H1 (cell line): ENCODE measurements around the gene FAM131A. TPM values are rescaled to one million over a fixed set of nuclear protein-coding genes. Genes with fewer than 3 reads are reported as not detected.
A peak's percentile ranks its signal among the peaks of the same experiment; 100 is the strongest.

Source experiments
- CTCF ChIA-PET: fragments of 300-600 bp; sonication (Branson Sonifier 250); formaldehyde crosslinking; loops from one replicate; lab custom pipeline; 2021; ENCODE audit not compliant: partially characterized antibody; lab: Charles Lee
- POLR2A ChIA-PET: fragments of 300-600 bp; sonication (Branson Sonifier 250); formaldehyde crosslinking; loops from one replicate; lab custom pipeline; 2021; ENCODE audit warnings: inconsistent platforms; ENCODE audit not compliant: partially characterized antibody; lab: Charles Lee
- DNase-seq, 2 experiments: peaks; one replicate each; pipeline versions ENCODE4 v3.0.0 to v3.0.0-alpha.2; 2010 to 2022; ENCODE audit warnings: low spot score in 2 of 2, low read depth in 1 of 2, mixed read lengths in 1 of 2
- FAIRE-seq: peaks from 2 replicates; lab custom pipeline; 2011; peaks lifted over from hg19 to GRCh38; lab: Jason Lieb, UNC
- H2AFZ ChIP-seq: 2 replicates; pipeline ENCODE4 v1.8.1; 2012; ENCODE audit warnings: low read length, inconsistent platforms
- H2AK5ac ChIP-seq: 2 replicates; pipeline ENCODE4 v1.6.1; 2013; ENCODE audit warnings: low read depth, low read length
- H2BK120ac ChIP-seq: replicated peaks from 2 replicates; pipeline ENCODE3; 2013; ENCODE audit warnings: low read depth, low read length, inconsistent platforms
- H2BK12ac ChIP-seq: 2 replicates; pipeline ENCODE4 v1.6.1; 2013; ENCODE audit warnings: low read depth, low read length
- H2BK15ac ChIP-seq: 2 replicates; pipeline ENCODE4 v1.6.1; 2013; ENCODE audit warnings: low read length
- H2BK20ac ChIP-seq: 2 replicates; pipeline ENCODE4 v1.6.1; 2013; ENCODE audit warnings: low read length
- H2BK5ac ChIP-seq: 2 replicates; pipeline ENCODE4 v1.6.1; 2013; ENCODE audit warnings: low read depth, low read length
- H3K14ac ChIP-seq: 2 replicates; pipeline ENCODE4 v1.6.1; 2013; ENCODE audit warnings: inconsistent platforms; ENCODE audit not compliant: insufficient read length
- H3K18ac ChIP-seq: 2 replicates; pipeline ENCODE4 v1.6.1; 2013; ENCODE audit warnings: low read length; ENCODE audit errors: extremely low read depth
- H3K23ac ChIP-seq: 2 replicates; pipeline ENCODE4 v1.6.1; 2013; ENCODE audit warnings: inconsistent platforms; ENCODE audit not compliant: insufficient read length
- H3K23me2 ChIP-seq: 2 replicates; pipeline ENCODE4 v1.6.1; 2013; ENCODE audit warnings: low read depth, low read length
- H3K27ac ChIP-seq: 2 replicates; pipeline ENCODE4 v1.6.1; 2011; ENCODE audit warnings: low read depth, low read length, inconsistent platforms
- H3K27me3 ChIP-seq, 4 experiments: replicated peaks in 1 of 4; 1 replicate in 1 of 4; 2 replicates in 3 of 4; pipeline versions ENCODE4 v1.6.1 to v1.8.1; 2011 to 2013; ENCODE audit warnings: low read length in 3 of 4, mild to moderate bottlenecking in 3 of 4, inconsistent platforms in 2 of 4, mixed read lengths in 2 of 4, moderate library complexity in 1 of 4; ENCODE audit not compliant: control insufficient read depth in 3 of 4, insufficient read depth in 3 of 4; ENCODE audit errors: extremely low read depth in 1 of 4
- H3K36me3 ChIP-seq, 4 experiments: 2 replicates each; pipeline versions ENCODE4 v1.6.1 to v1.8.1; 2011 to 2013; ENCODE audit warnings: mild to moderate bottlenecking in 4 of 4, low read length in 3 of 4, moderate library complexity in 2 of 4, control low read depth in 1 of 4, inconsistent platforms in 1 of 4; ENCODE audit not compliant: insufficient read depth in 4 of 4, control insufficient read depth in 2 of 4
- H3K4ac ChIP-seq: replicated peaks from 2 replicates; pipeline ENCODE3; 2013; ENCODE audit warnings: low read length, low read depth, mixed read lengths, inconsistent platforms; ENCODE audit not compliant: insufficient read length
- H3K4me1 ChIP-seq, 4 experiments: replicated peaks in 1 of 4; 1 replicate in 1 of 4; 2 replicates in 3 of 4; pipeline versions ENCODE4 v1.6.1 to v1.8.1; 2011 to 2013; ENCODE audit warnings: low read length in 3 of 4, inconsistent platforms in 2 of 4, mixed read lengths in 1 of 4; ENCODE audit not compliant: insufficient read depth in 4 of 4, control insufficient read depth in 3 of 4
- H3K4me2 ChIP-seq, 2 experiments: 2 replicates each; pipeline versions ENCODE4 v1.6.1 to v1.8.1; 2011 to 2013; ENCODE audit warnings: low read depth in 2 of 2, low read length in 2 of 2, control low read depth in 1 of 2, inconsistent platforms in 1 of 2, mild to moderate bottlenecking in 1 of 2; ENCODE audit not compliant: insufficient read depth in 1 of 2
- H3K4me3 ChIP-seq, 4 experiments: fragments of 200-600, 300-600 bp in 1 of 4; sonication (generic), shearing (Covaris generic), sonication (Bioruptor Twin) in 1 of 4; 2 replicates each; pipeline versions ENCODE4 v1.5.1 to v1.8.1; 2011 to 2016; ENCODE audit warnings: low read length in 4 of 4, low read depth in 3 of 4, control low read depth in 2 of 4, inconsistent platforms in 2 of 4, mild to moderate bottlenecking in 2 of 4, mixed read lengths in 1 of 4, moderate library complexity in 1 of 4; ENCODE audit not compliant: insufficient read depth in 2 of 4; ENCODE audit errors: extremely low read depth in 1 of 4
- H3K56ac ChIP-seq: replicated peaks from 2 replicates; pipeline ENCODE3; 2013; ENCODE audit warnings: low read depth, mild to moderate bottlenecking, mixed read lengths, low read length, inconsistent platforms; ENCODE audit not compliant: insufficient read length
- H3K79me1 ChIP-seq: 2 replicates; pipeline ENCODE4 v1.6.1; 2013; ENCODE audit warnings: low read depth, low read length, control low read depth
- H3K79me2 ChIP-seq, 2 experiments: 2 replicates each; pipeline versions ENCODE4 v1.6.1 to v1.8.1; 2012 to 2013; ENCODE audit warnings: low read length in 2 of 2, mild to moderate bottlenecking in 2 of 2, inconsistent platforms in 1 of 2; ENCODE audit not compliant: insufficient read depth in 2 of 2, control insufficient read depth in 1 of 2
- H3K9ac ChIP-seq, 4 experiments: replicated peaks in 1 of 4; 1 replicate in 1 of 4; 2 replicates in 3 of 4; pipeline versions ENCODE4 v1.6.1 to v1.8.1; 2011 to 2013; ENCODE audit warnings: low read depth in 3 of 4, low read length in 3 of 4, control low read depth in 2 of 4, mild to moderate bottlenecking in 2 of 4, moderate library complexity in 2 of 4, inconsistent platforms in 1 of 4; ENCODE audit errors: extremely low read depth in 1 of 4
- H3K9me3 ChIP-seq, 2 experiments: 2 replicates each; pipeline versions ENCODE4 v1.6.1 to v1.8.1; 2012 to 2013; ENCODE audit warnings: mild to moderate bottlenecking in 2 of 2, moderate library complexity in 2 of 2, control low read depth in 1 of 2, inconsistent platforms in 1 of 2, low read depth in 1 of 2, low read length in 1 of 2, mixed read lengths in 1 of 2; ENCODE audit not compliant: insufficient read depth in 2 of 2
- H4K20me1 ChIP-seq, 2 experiments: replicated peaks in 1 of 2; 2 replicates each; pipeline versions ENCODE3 to v1.8.1; 2011 to 2013; ENCODE audit warnings: inconsistent platforms in 2 of 2, low read length in 2 of 2, mild to moderate bottlenecking in 1 of 2; ENCODE audit not compliant: insufficient read depth in 2 of 2, control insufficient read depth in 1 of 2
- H4K5ac ChIP-seq: 2 replicates; pipeline ENCODE4 v1.6.1; 2013; ENCODE audit warnings: low read length, low read depth, mixed read lengths, inconsistent platforms; ENCODE audit not compliant: insufficient read length
- H4K8ac ChIP-seq: 2 replicates; pipeline ENCODE4 v1.8.0; 2013; ENCODE audit warnings: mild to moderate bottlenecking, moderate library complexity, low read length, inconsistent platforms; ENCODE audit not compliant: insufficient read depth; ENCODE audit errors: extremely low read depth
- H4K91ac ChIP-seq: replicated peaks from 2 replicates; pipeline ENCODE3; 2013; ENCODE audit warnings: low read length, mixed read lengths, inconsistent platforms; ENCODE audit not compliant: insufficient read length
- POLR2A ChIP-seq, 2 experiments: IDR thresholded peaks; 1 replicate in 1 of 2; 2 replicates in 1 of 2; pipeline ENCODE4 v1.6.1; 2011; ENCODE audit warnings: low read depth in 2 of 2, low read length in 2 of 2, mild to moderate bottlenecking in 2 of 2; ENCODE audit errors: control extremely low read depth in 1 of 2
- POLR2AphosphoS5 ChIP-seq: IDR thresholded peaks from 2 replicates; pipeline ENCODE4 v1.6.1; 2011; ENCODE audit warnings: low read depth, low read length
- ZNF274 ChIP-seq: IDR thresholded peaks from 2 replicates; pipeline ENCODE4 v1.7.0; 2012; ENCODE audit warnings: low read length, borderline replicate concordance; ENCODE audit errors: extremely low read depth
- WGBS, 2 experiments: shearing (Covaris generic) in 1 of 2; methylation state at CpG; one replicate each; pipeline versions ENCODE4 v1.1.6 to v1.1.7; 2013 to 2015; ENCODE audit warnings: low lambda C conversion rate in 2 of 2, mixed read lengths in 2 of 2, inconsistent platforms in 1 of 2, low coverage in 1 of 2, missing lambda C conversion rate in 1 of 2; ENCODE audit not compliant: insufficient replicate concordance in 2 of 2, insufficient coverage in 1 of 2, insufficient read length in 1 of 2; ENCODE audit errors: extremely low coverage in 1 of 2, missing lambda C conversion rate in 1 of 2; 5-methylcytosine and 5-hydroxymethylcytosine counted together
- polyA plus RNA-seq, 7 experiments: library from polyadenylated mRNA; depleted of rRNA in 3 of 7; stranded (reverse) in 5 of 7; unstranded in 2 of 7; fragments of >200 nt in 5 of 7; fragments of 200-250 nt in 2 of 7; gene quantifications; 1 replicate in 5 of 7; 2 replicates in 1 of 7; 4 replicates in 1 of 7; pipeline versions ENCODE4 v1.2.1 to v1.2.3, GENCODE V29; 2011 to 2013; ENCODE audit warnings: missing spikeins in 2 of 7, mixed read lengths in 2 of 7
- total RNA-seq: library from RNA; stranded (reverse); fragmentation: NEBNext Ultra II Directional; extraction: Animal tissue kit (Norgen Biotek cat#: 25700); gene quantifications from 2 replicates; pipeline ENCODE4 v1.2.1, GENCODE V29; 2021

Gene FAM131A
- total and polyA plus RNA-seq, 2 of the 8 experiments (the other 6 are each of a cell fraction or from before 2014, with no cell fraction given), result 16.0 to 21.9 TPM

DNA sequence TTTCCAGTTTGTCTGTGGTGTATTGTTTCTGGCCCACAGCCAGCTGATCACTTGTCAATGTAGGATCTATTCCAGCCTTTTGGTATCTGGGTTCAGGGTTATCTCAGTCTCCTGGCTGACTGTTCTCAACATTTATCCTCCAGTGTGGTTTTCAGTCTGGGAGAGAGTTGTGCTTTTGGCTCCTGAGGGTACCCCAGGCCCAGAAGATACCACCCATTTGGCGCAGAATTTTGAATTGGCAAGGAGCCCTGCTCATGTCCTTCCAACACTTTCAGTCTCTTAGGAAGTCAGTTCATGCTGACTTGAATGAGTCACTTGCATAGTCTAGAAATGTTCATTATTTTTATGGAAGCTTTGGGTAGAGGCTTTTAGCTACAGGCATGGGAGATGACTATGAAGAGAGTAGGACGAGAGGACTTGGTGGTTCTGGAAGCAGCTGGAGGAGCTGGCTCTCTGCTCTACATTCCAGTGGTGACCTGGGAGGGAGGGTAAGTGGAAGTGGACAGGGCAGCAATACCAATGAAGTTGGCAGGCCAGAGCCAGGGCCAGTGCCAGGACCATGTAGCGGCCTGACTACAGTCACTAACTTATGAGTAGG is 31.3 kb downstream of the FAM131A start:
- Histone ChIP-seq H4K8ac (no peak overlapping the region), H2AK5ac (no peak overlapping the region), H3K9ac (no peak overlapping the region), H4K91ac (no peak overlapping the region), H4K20me1 (peaks cover 4 to 20% of the 10 kb centered on the region in 2 experiments), H3K4me1 (peaks cover 0 to 10% (median 6%) of the 10 kb centered on the region in 4 experiments; a peak in 6 of 7 replicates), H2BK15ac (no peak overlapping the region), H2BK5ac (no peak overlapping the region), H3K56ac (no peak overlapping the region), H3K14ac (no peak overlapping the region), H3K4ac (no peak overlapping the region), H3K27ac (no peak overlapping the region), H3K79me2 (peaks cover 0 to 12% of the 10 kb centered on the region in 2 experiments; a peak in 2 of 4 replicates)
- WGBS, 2 experiments, result 94% methylated on average over 3 of the region's 3 CpGs; no CpG with 5 or more reads in 1 of the 2 experiments
- CTCF ChIA-PET, result interaction anchor here (0.7 to 11.5 kb wide), 11 partner anchors 8 to 410 kb away, joined by 3 to 223 read pairs (median 5); no protein-coding TSS in a partner anchor
- no peak for DNase-seq
- TF ChIP-seq POLR2A (IDR thresholded peaks at IDR 0.05; ENCODE audit: control extremely low read depth in 1 of 2, low read depth in 2 of 2, low read length in 2 of 2) (peak in 1 of 2 experiments; percentile 30; a peak in 1 of 3 replicates), POLR2AphosphoS5 (peak; percentile 56; the same call in 1 of the 2 replicates), ZNF274 (no peak)
- TF ChIP-seq, all 59 proteins: peak for 2
- Histone ChIP-seq H4K5ac (no peak overlapping the region), H2BK12ac (no peak overlapping the region), H3K18ac (no peak overlapping the region), H2BK20ac (no peak overlapping the region), H3K23me2 (peaks cover 2% of the 10 kb centered on the region; the same call in 1 of the 2 replicates), H3K36me3 (peaks cover 6 to 32% (median 28%) of the 10 kb centered on the region in 4 experiments; a peak in 7 of 8 replicates), H2BK120ac (no peak overlapping the region), H3K27me3 (no peaks in the 10 kb centered on the region), H3K4me2 (no peak overlapping the region), H3K79me1 (0 out of 2 replicates have a peak, but pooled peaks cover 3% of the 10 kb centered on the region), H3K23ac (no peak overlapping the region), H3K4me3 (no peak overlapping the region), H3K9me3 (no peaks in the 10 kb centered on the region), H2AFZ (no peak overlapping the region)
- POLR2A ChIA-PET, result interaction anchor here (0.7 to 2.4 kb wide), 3 partner anchors 21 to 173 kb away, joined by 3 to 12 read pairs (median 3); partner anchors contain the start of gene FAM131A
- FAIRE-seq, result no peak
